GM19372 (cell line): ENCODE results near the gene PRUNE2.
"Not testable (repeated sequence)": the region's sequence is repeated elsewhere in the genome, so short reads cannot be mapped to it uniquely, and the experiment has no call there.

Experiments used
- ATAC-seq: cut with Tn5 transposase; IDR thresholded peaks from one replicate; pipeline ENCODE4 v1.9.1; 2021; ENCODE audit warnings: mild to moderate bottlenecking, low read depth, moderate library complexity; ENCODE audit not compliant: unreplicated experiment

PRUNE2 gene

GRCh38 chr9:76615177-76615603 is 290.7 kb downstream of the PRUNE2 start:
- ATAC-seq = no peak

- no peak for ATAC-seq
Observed at GRCh38 chr9:76613974-76614373, 291.9 kb downstream of the PRUNE2 start.

- ATAC-seq = no peak
Observed at GRCh38 chr9:76613150-76613781, 292.6 kb downstream of the PRUNE2 start.

- no peak for ATAC-seq
Observed at GRCh38 chr9:76610011-76610352, 295.9 kb downstream of the PRUNE2 start.

GRCh38 chr9:76609285-76610010 is 296.5 kb downstream of the PRUNE2 start:
- ATAC-seq = no peak

GRCh38 chr9:76608575-76609273 is 297.2 kb downstream of the PRUNE2 start:
- no peak for ATAC-seq

- no peak for ATAC-seq
Observed at GRCh38 chr9:76607730-76608436, 298.0 kb downstream of the PRUNE2 start.

- peak; percentile 91 for ATAC-seq
Observed at GRCh38 chr9:76605321-76605900, 300.5 kb downstream of the PRUNE2 start.

GRCh38 chr9:76603931-76604570 is 301.9 kb downstream of the PRUNE2 start:
- ATAC-seq = no peak

GRCh38 chr9:76603448-76603895 is 302.4 kb downstream of the PRUNE2 start:
- ATAC-seq = no peak

- ATAC-seq = no peak
Observed at GRCh38 chr9:76602199-76602598, 303.7 kb downstream of the PRUNE2 start.

GRCh38 chr9:76600007-76600615 is 305.8 kb downstream of the PRUNE2 start:
- no peak for ATAC-seq

- no peak for ATAC-seq
Observed at GRCh38 chr9:76598981-76599380, 306.9 kb downstream of the PRUNE2 start.

GRCh38 chr9:76595645-76596044 is 310.3 kb downstream of the PRUNE2 start:
- ATAC-seq = no peak

GRCh38 chr9:76594764-76595424 is 311.0 kb downstream of the PRUNE2 start:
- ATAC-seq = no peak

GRCh38 chr9:76593961-76594735 is 311.8 kb downstream of the PRUNE2 start:
- ATAC-seq = not testable (repeated sequence)

GRCh38 chr9:76592974-76593347 is 313.0 kb downstream of the PRUNE2 start:
- no peak for ATAC-seq
